HepG2 (cell line): ENCODE measurements around the gene FAM229A. TPM values are rescaled to one million over a fixed set of nuclear protein-coding genes. Genes with fewer than 3 reads are reported as not detected.

Experiments
- ATF5 ChIP-seq: sonication (generic); formaldehyde crosslinking; IDR thresholded peaks from 2 replicates; pipeline ENCODE4 v1.4.0; 2020; ENCODE audit warnings: mild to moderate bottlenecking, low read depth, missing genetic modification reagents
- CEBPG ChIP-seq: IDR thresholded peaks from 2 replicates; pipeline ENCODE4 v1.6.1; 2016
- ESRRA ChIP-seq: sonication (generic); formaldehyde crosslinking; IDR thresholded peaks from 2 replicates; pipeline ENCODE4 v1.5.1; 2020; ENCODE audit warnings: mild to moderate bottlenecking, low read depth, missing genetic modification reagents
- HDAC1 ChIP-seq: sonication (generic); formaldehyde crosslinking; IDR thresholded peaks from 2 replicates; pipeline ENCODE4 v1.5.1; 2020; ENCODE audit warnings: mild to moderate bottlenecking, missing genetic modification reagents
- MAZ ChIP-seq, 2 experiments: sonication (generic) in 1 of 2; formaldehyde crosslinking in 1 of 2; IDR thresholded peaks; 2 replicates each; pipeline versions ENCODE4 v1.5.0 to v1.6.1; 2012 to 2020; ENCODE audit warnings: low read depth in 2 of 2, mild to moderate bottlenecking in 2 of 2, borderline replicate concordance in 1 of 2, improper control_type of control experiment in 1 of 2, low read length in 1 of 2, missing genetic modification reagents in 1 of 2, moderate library complexity in 1 of 2
- NFIB ChIP-seq: sonication (generic); formaldehyde crosslinking; IDR thresholded peaks from 2 replicates; pipeline ENCODE4 v1.9.0; 2021; ENCODE audit warnings: missing genetic modification reagents, mild to moderate bottlenecking, borderline replicate concordance
- SP2 ChIP-seq: sonication (generic); formaldehyde crosslinking; IDR thresholded peaks from 2 replicates; pipeline ENCODE4 v1.5.1; 2020; ENCODE audit warnings: mild to moderate bottlenecking, missing genetic modification reagents
- SYNCRIP ChIP-seq: fragments of 200-400 bp; formaldehyde crosslinking; IDR thresholded peaks from 2 replicates; pipeline ENCODE4 v1.6.1; 2018; ENCODE audit warnings: mild to moderate bottlenecking, low read depth, low read length; ENCODE audit not compliant: insufficient read depth
- TGIF2 ChIP-seq: IDR thresholded peaks from 2 replicates; pipeline ENCODE4 v1.6.1; 2016; ENCODE audit warnings: control low read depth, missing compliant biosample characterization
- THRA ChIP-seq: sonication (generic); formaldehyde crosslinking; IDR thresholded peaks from 2 replicates; pipeline ENCODE4 v1.4.0; 2020; ENCODE audit warnings: missing genetic modification reagents, borderline replicate concordance
- THYN1 ChIP-seq: sonication (generic); formaldehyde crosslinking; IDR thresholded peaks from 2 replicates; pipeline ENCODE4 v1.8.1; 2023; ENCODE audit warnings: low read depth, mild to moderate bottlenecking, moderate library complexity, missing genetic modification reagents, borderline replicate concordance
- ZBTB4 ChIP-seq: sonication (generic); formaldehyde crosslinking; IDR thresholded peaks from 2 replicates; pipeline ENCODE4 v1.4.0; 2020; ENCODE audit warnings: missing genetic modification reagents, mild to moderate bottlenecking, borderline replicate concordance
- ZNF10 ChIP-seq: sonication (generic); formaldehyde crosslinking; IDR thresholded peaks from 2 replicates; pipeline ENCODE4 v1.4.0; 2020; ENCODE audit warnings: mild to moderate bottlenecking, low read depth, missing genetic modification reagents, borderline replicate concordance
- ZNF124 ChIP-seq: sonication (generic); formaldehyde crosslinking; IDR thresholded peaks from 2 replicates; pipeline ENCODE4 v1.4.0; 2020; ENCODE audit warnings: missing genetic modification reagents
- ZNF205 ChIP-seq: IDR thresholded peaks from 2 replicates; pipeline ENCODE4 v1.6.1; 2018; ENCODE audit warnings: missing biosample characterization, missing genetic modification reagents
- ZNF263 ChIP-seq: sonication (generic); formaldehyde crosslinking; IDR thresholded peaks from 2 replicates; pipeline ENCODE4 v1.4.0; 2020; ENCODE audit warnings: missing genetic modification reagents
- ZNF292 ChIP-seq: sonication (generic); formaldehyde crosslinking; IDR thresholded peaks from 2 replicates; pipeline ENCODE4 v1.8.1; 2022; ENCODE audit warnings: mild to moderate bottlenecking, low read depth, missing genetic modification reagents, borderline replicate concordance
- polyA plus RNA-seq, 8 experiments: library from polyadenylated mRNA; depleted of rRNA in 3 of 8; stranded (reverse) in 7 of 8; unstranded in 1 of 8; fragments of >200 nt; fragmentation: Illumina TruSeq in 4 of 8; extraction: Trizol in 4 of 8; gene quantifications; 2 replicates each; pipeline versions ENCODE4 v1.2.1 to v1.2.3, GENCODE V29; 2011 to 2016; ENCODE audit warnings: low read depth in 4 of 8, missing spikeins in 1 of 8, mixed read lengths in 1 of 8; ENCODE audit not compliant: insufficient read depth in 1 of 8
- total RNA-seq, 5 experiments: library from RNA; depleted of rRNA; stranded (reverse); fragments of >200 nt; fragmentation: Illumina TruSeq; extraction: Trizol; gene quantifications; 2 replicates each; pipeline ENCODE4 v1.2.3, GENCODE V29; 2016; ENCODE audit warnings: low read depth in 1 of 5

Gene FAM229A
- total and polyA plus RNA-seq, 2 of the 13 experiments (the other 11 are each of a cell fraction or from before 2014, with no cell fraction given), result 3.2 to 17.6 TPM

GRCh38 chr1:32350785-32351398, 11.4 kb downstream of the FAM229A start (continued):
- no peak for TF ChIP-seq ESRRA (CRISPR knock-in tag)
- TF ChIP-seq ZBTB4 (CRISPR knock-in tag), result no peak; the same call in 1 of the 2 replicates
- TF ChIP-seq SP2, result peak; percentile 41; the same call in 1 of the 2 replicates
- TF ChIP-seq ZNF10 (CRISPR knock-in tag), result no peak
- TF ChIP-seq SYNCRIP, result no peak
- peak; percentile 39; the same call in 1 of the 2 replicates for TF ChIP-seq ZNF263 (CRISPR knock-in tag)
- peak; percentile 24; the same call in 1 of the 2 replicates for TF ChIP-seq MAZ (IDR thresholded peaks at IDR 0.05; ENCODE audit: borderline replicate concordance, low read depth, low read length)
- no peak for TF ChIP-seq MAZ (CRISPR knock-in tag; IDR thresholded peaks at IDR 0.05; ENCODE audit: low read depth)
- no peak for TF ChIP-seq CEBPG (CRISPR knock-in tag)
- no peak for TF ChIP-seq TGIF2
- TF ChIP-seq THYN1 (CRISPR knock-in tag), result no peak
- TF ChIP-seq ATF5 (CRISPR knock-in tag), result no peak
- peak; percentile 24 for TF ChIP-seq HDAC1 (CRISPR knock-in tag)
- no peak for TF ChIP-seq NFIB (CRISPR knock-in tag)
- TF ChIP-seq ZNF205 (CRISPR knock-in tag), result 0 out of 2 replicates have a peak, but pooled peaks have one; percentile 38
- TF ChIP-seq ZNF124 (CRISPR knock-in tag), result no peak
- TF ChIP-seq THRA, result peak; percentile 22; the same call in 1 of the 2 replicates
- TF ChIP-seq ZNF292 (CRISPR knock-in tag), result no peak
